NCI-H1436 treated with DMSO at 0.1 percent for 48 hours (cell line): Measurements from ENCODE around the gene GABRB3.
"Not testable (repeated sequence)": the region's sequence is repeated elsewhere in the genome, so short reads cannot be mapped to it uniquely, and the experiment has no call there.

Source experiments
- DNase-seq: peaks from one replicate; lab custom pipeline; 2025; lab: John Stamatoyannopoulos, UW

Gene GABRB3

DNA sequence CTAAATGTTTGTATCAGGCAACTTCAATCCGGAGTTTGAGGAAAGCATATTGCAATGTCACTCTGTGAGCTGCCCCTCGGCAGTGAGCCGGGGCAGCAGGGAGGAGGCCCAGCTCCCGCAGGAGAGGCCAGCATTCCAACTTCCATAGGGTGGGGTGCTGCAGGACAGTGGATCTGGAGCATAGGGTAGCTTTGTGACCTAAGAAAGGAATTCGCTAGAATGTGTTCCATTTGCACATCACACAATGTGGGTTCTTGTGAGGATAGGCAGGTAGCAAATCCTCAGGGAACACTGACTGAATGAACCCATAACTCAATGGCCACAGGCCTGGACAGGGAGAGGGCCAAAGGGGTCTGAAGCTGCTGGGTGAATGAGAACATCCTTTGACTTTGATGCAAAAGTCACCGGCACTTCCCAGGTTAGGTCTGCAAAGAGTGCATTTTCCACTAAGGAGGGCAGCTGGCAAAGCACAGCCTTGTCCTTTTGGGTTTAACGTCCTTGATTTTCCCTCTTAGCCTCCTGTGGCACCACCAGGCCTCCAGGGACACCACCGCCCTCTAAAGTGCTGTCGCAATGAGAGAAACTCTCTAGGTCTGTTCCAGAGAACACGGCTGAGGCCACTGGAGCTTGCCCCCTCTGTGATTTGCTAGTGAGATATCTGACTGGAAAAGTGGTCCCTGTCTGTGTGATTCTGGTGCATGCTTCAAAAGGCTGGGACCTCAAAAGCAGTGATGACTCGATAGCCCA is 36.2 kb downstream of the GABRB3 start:
- DNase-seq: no peak

DNA sequence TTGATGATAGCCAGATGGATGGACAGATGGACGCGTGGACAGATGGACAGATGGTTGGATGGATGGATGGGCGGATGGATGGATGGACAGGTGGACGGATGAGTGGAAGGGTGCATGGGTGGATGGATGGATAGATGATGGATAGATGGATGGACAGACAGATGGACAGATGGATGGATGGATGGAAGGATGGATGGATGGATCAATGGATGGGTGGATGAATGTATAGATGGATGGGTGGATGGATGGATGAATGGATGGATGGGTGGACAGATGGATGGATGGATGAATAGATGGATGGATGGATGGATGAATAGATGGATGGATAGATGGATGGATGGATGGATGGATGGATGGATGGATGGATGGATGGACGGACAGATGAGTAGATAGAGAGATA is 40.9 kb downstream of the GABRB3 start:
- no peak for DNase-seq

DNA sequence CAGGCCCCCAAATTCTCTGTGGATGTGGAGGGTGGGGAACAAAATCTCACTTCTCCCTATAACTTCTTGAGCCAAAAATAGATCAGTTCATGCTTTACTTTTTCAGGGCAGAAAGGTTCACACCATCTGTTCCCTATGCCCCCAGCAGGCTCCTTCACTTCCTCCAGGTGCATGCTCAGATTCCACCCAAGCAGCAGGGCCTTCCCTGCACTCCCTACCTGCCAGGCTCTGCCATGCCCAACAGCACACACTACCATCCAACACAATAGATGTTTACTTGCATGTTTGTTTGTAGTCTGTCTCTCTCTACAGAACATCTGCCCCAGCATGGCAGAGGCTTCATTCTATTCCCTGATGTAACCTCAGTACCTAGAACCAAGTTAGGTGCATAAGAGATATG is 43.3 kb downstream of the GABRB3 start:
- no peak for DNase-seq

DNA sequence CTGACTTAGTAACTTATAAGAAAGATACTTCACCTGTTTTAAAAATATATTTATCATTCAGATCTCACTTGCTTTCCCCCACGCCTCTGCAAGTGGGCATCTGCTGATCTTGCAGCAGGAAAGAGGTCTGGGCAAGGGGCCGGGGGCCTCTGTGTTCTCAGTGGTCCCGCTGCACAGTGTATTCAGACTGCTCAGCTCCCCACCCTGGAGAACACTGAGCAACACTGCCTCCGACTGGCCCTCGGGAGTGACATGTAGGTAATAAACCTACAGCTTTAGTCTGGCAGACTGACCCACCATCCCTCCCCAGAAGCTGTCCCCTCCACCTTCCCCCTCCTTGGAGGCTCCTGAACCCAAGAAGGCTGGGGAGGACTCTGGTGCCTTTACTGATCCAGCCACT is 43.8 kb downstream of the GABRB3 start:
- DNase-seq: no peak

DNA sequence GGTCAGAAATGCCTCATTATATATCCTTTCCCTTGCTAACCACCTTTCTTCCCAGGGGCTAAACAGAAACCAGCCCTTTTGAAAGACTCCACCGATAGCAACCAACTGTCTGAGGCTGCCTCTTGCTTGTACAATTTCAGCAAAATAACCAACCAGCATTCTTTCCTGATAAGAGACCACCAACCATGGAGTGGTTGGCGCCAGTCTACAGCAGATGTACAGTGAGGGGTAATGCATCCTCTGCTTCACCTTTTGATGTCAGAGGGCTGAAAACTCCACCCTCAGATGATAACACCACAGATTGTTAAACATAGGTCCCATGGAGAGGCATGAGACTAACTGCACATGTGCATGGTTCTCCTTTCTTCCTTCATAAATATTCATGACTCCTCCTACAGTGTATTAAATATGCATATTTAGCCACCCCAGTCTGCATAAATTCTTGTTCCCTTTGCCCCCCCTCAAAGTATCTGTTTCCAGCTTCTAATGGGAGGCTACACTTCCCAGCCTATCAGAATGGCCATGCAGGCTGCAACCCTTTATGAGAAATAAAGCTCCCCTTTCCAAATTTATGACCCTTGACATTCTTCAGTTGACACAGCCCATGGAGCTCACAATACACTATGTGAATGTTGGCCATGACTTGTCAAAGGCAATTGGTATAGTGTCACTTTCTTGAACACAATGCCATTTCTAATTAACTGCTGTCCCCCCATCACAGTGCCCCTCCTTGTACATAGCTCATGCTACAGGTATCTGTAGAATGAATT is 48.3 kb downstream of the GABRB3 start:
- DNase-seq: no peak

DNA sequence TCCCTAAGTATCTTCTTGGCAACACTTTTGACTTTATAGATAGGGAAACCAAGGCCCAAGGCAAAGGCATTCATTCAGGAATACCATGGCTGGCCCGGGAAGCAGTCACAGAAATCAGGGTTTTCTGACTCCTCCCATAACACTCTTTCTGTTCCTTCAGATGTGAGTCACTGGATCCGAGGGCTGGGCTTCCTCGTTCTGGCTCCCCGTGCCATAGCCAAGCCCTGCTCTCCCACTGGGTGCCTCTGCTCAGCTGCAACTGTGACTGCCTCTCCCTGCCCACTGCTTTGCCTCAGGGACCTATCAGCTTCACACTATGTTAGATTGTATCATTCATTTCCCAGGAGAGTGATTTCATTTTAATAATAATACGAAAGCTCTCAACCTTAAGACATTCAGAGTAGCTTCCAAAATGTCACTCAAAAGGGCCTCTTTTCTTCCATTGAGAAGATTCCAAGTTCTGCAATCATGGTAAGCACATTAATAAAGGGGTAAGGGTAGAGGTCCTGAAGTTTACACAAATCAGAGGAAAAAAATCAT is 50.2 kb downstream of the GABRB3 start:
- DNase-seq: no peak

DNA sequence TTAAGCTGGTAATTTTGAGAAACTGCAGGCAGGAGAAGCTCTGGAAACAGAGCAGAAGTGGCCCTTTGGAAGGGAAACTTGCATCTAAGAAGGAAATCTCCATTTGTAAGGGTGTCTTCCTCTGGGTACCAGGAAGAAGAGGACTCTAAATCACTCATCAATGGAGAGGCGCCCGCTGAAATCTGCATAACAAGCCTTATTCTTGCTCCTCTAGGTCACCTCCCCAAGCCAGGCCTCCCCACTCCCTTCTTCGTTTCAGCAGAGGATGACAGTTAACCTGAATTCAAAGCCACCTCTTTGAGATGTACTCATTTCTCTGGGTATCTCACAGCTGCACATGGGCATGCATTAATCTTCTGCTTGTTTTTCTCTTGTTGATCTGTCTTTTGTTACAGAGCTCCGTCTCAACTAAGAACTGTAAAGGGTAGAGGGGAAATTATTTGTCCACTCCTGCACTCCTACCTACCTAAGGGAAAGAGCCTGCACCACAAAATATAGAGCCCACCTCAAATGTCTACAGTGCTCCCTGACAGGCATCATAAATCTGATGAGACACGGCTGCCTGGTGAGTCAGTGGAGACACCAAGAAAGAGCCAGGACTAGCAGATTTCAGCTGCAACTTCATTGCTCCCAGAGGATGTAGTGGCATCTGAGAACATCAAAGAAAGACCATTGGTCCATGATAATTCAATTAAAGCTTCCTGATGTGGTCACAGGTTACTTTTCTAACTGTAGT is 51.5 kb downstream of the GABRB3 start:
- DNase-seq: no peak

DNA sequence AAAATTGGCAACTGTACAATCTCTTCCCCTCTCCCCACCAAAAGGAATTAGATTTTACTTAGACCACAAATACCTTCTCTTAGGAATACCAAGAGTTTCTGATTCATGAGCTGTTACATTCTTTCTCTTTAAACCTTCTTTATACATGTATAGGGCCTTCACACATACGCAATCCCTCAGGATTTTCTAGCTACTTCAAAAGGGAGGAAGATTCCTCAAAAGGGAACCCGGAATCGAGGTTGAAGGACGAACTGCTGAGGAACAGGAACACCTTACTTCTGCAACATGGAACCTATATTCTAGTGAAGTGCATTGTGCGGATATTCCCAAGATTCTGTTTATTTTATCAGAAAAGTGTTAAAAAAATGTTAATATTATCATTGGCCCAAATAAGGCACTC is 52.3 kb downstream of the GABRB3 start:
- no peak for DNase-seq

DNA sequence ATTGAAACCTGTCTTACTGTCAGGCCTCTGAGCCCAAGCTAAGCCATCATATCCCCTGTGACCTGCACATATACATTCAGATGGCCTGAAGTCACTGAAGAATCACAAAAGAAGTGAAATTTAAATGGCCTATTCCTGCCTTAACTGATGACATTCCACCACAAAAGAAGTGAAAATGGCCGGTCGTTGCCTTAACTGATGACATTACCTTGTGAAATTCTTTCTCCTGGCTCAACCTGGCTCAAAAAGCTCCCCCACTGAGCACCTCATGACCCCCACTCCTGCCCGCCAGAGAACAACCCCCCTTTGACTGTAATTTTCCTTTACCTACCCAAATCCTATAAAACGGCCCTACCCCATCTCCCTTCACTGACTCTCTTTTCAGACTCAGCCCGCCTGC is 53.0 kb downstream of the GABRB3 start:
- not testable (repeated sequence) for DNase-seq

DNA sequence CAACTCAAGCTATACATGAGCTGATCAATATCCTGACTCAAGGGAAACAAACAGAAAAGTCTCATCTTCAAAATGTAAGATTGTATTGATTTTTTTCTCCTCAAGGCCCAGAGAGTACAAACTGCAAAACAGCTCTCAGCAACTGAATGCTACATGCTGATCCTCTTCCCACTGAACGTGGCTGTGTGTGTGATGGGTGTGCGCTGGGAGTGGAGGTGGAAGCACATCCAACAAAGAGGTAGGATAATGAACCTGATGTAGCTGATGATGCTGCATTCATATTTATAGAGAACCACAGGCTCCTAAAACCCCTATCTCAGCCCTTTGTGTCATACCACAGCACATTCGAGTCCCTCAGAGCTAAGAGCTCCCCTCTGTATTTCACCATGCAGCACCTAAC is 56.8 kb downstream of the GABRB3 start:
- no peak for DNase-seq

DNA sequence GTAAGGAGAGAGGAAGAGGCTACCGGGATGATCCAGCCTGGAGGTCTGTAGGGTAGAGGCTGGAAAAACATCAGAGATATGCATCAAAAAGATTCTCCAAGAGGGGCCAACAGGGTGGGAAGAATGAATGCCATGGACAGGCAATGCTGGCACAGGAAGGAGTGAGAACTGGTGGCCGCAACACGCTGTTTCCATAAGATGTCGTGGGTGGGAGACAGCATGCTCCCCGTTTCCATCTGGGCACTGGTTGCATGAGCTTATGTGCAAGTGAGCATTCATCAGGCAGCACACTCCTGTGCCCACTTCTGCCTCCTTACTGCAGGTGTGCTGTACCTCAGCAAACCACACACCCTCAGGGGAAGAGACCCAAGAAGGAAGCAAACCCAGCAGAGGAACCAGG is 59.4 kb downstream of the GABRB3 start:
- no peak for DNase-seq

DNA sequence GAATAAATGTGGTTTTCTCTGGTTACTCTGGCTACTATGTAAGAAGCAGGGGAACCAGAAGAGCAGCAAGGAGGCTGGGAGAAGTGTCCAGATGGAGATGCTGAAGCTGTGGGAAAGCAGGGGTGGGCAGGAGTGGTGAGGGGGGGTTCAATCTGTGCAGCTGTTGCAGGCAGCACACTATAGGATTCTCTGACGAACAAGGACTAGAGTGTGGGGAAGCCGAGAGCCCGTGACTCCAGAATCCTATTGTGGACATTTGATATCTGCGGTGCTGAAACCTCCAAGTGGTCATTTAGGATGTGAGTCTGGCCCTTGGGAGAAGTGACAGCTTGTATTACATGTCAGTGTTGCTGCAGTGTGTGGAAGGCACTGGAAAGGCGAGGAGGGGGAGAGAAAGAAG is 60.5 kb downstream of the GABRB3 start:
- DNase-seq: no peak

DNA sequence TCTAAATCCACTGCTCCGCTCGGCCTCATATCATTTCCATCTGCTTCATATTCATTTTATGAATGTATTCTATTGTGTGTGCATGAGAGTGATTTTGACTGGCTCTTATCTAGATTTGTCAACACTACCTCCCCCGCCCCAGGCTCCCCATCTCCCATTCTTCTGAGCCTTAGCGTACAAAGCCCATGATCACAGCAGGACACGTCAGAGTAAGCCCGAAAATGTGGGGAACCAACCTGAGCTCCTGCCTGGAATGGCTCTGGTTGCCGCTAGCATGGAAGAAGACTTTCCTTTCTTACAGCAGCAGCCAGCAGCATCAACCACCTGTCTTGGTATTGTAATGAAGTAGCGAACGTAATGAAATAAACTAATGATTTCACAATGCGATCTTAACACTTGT is 61.4 kb downstream of the GABRB3 start:
- DNase-seq: no peak

DNA sequence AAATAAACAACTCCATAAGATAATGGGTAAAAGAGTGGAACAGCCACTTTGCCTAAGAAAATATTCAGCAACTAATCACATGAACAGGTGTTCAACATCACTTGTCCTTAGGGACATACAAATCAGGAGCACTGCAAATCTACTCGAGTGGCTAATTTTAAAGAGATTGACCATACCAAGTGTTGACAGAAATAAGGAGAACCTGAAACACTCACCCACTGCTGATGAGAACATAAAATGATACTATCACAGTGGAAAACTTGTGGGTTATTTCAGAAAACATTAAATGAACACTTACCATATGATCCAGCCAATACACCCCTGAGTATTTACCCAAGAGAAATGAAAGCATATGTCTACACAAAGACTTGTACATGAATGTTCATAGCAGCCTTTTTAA is 70.5 kb downstream of the GABRB3 start:
- peak; percentile 60 for DNase-seq

DNA sequence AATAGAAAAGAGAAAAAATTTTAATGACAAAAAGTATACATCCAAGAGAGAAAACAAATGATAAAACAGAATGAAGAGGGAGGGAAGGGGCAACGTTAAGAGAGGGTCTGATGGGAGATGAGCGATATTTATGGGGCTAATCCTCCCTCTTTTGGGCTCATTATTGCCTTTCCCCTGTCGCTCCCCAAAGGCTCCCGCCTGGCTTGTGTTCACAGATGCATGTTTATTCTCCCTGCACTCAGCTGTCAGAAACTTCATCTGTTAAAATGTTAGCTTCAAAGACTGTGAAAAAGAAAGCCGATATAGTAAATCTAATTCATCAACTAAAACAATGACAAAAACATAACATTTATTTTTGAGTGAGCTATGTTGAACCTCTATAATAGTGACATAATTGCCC is 74.3 kb downstream of the GABRB3 start:
- DNase-seq: no peak

DNA sequence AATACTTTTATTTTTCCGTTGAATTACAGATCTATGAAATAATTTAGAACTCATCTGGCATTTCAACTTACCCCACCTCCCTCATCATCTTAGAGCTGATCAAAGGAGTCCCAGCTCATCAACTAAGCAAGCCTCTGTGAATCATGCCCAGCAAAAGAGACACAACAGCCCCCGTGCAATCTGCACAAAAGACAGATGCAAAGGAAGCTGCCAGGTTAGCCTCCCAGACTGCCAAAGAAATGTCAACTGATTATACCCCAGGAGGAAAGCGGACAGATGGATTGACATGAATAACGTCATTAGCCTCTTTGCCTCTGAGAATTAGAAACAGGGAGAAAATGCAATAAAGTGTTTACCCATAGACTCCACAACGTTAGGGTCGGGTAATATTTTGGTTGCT is 75.0 kb downstream of the GABRB3 start:
- DNase-seq: no peak

DNA sequence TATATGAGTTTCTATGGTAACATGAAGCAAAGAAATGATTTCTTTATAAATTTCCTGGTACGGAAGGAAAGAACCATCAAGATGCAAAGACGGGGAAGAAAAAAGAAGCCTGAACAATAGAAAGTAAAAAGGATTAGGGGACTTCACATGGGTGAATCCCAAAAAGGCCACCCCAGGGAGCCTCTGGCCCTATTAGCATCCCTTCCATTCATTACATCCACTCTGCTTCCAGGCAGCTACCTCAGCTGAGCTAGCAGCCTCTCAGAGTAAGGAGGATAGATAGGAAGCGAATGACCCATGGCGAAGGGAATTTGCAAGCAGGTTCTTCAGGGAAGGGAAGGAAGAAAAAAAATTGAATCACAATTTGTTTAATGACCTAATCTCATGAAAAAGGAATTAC is 81.6 kb downstream of the GABRB3 start:
- no peak for DNase-seq

DNA sequence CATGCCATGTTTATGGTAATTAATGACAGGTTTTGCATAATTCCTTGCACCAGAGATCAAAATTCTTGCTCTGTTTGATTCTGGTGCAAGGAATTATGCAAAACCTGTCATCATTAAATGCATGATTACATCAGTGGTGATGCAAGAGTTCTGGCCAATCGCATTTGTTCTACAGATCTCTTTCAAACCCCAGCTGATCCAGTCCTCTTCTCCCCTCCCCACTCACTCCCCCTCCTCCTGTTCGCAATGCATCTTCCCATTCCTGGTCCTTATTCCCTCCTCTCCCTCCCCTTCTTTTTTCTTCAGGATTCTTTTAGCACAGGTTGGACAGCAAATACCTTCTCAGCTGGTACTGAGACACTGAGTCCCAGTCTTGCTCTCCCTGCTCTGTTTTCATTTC is 82.1 kb downstream of the GABRB3 start:
- DNase-seq: no peak

DNA sequence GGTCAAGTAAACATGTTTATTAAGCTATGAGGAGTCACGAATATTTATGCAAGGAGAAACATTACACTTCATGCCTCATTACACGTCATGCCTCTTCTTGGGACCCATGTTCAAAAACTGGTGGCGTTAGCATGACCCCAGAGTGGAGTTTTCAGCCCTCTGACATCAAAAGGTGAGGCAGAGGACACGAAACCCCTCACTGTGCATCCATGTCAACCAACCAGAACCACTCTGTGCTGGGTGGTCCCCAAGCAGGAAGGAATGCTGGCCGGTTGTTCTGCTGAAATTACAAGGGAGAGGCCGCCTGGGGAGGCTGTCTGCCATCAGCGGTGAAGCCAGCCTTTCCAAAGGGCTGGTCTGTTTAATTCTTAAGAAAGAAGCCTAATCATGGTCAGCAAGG is 83.4 kb downstream of the GABRB3 start:
- DNase-seq: no peak

DNA sequence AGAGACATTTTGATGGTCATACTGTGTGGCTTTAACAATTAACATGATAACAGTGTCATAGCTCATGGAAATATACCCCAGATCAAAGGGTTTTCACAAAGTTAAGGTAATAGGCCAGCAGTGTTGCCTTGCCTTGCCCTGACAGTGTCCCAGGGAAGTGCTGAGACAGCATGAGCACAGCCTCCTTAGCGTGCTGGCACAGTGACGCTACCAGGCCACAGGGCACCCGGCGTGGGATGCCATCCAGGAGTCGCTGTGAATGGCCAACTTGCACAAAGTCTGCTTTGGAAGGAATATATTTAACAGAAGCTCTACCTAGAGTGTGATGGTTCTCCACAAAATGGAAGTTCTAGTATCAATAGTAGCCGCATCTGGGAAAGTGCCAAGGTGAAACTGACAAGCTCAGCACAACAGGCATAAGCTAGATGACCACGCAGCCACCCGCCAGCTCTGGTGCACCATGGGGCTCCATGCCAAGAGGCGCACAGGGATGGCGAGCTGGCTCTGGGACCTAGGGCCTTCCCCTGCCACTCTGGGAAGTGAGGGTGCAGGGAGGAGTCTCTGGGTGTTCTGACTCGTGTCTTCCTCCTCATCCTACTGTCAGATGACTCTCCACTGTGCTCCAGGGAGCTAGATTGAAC is 86.2 kb downstream of the GABRB3 start:
- no peak for DNase-seq

DNA sequence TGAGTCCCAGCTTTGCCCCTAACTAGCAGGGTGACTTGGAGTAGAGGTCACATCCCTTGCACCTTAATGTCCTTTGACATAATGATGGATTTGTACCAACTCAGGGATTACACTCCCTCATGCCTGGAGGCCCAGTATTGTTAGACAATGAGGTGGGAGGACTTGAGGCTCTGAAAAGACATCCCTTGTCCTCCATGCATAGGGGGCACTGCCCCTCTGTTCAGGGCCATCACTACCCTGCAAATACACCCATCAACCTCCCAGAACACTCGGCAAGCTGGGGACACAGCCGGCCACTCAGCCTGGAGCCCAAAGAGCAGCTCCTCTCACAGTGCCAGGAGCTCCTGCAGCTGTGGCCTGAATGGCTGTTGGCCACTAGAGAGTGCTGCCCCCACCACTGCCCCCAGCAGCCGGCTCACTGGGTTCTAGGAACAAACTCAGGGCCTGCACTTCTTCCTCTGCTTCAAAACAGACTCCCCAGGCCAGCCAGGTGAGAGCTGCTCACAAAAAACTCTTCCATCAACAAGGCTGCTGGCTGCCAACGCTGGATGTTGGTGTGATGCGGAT is 90.2 kb downstream of the GABRB3 start:
- no peak for DNase-seq

DNA sequence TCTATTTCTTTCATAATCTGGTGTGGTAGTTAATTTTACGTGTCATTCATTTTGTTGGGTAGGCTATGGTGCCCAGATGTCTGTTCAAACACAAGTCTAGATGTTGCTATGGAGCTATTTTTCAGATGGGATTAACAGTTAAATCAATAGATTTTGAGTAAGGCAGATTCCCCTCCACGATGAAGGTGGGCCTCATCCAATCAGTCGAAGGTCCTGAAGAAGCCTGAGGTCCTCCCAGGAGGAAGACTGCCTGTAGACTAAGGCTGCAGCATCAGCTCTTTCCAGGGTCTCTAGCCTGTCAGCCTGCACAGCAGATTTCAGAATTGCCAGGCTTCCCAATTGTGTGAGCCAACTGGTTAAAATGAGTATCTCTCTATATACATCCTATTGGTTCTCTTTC is 92.9 kb downstream of the GABRB3 start:
- DNase-seq: no peak
